GM23338 (cell line): Measurements from ENCODE around the gene MAPK4. TPM values are rescaled to one million over a fixed set of nuclear protein-coding genes. Genes with fewer than 3 reads are reported as not detected.

ENCODE experiments used
- ATAC-seq: fragments of 200-7000 bp; cut with Tn5 transposase; 3 replicates; pipeline ENCODE4 v1.9.1; 2020
- DNase-seq: peaks from one replicate; pipeline ENCODE4 v3.0.0-alpha.2; 2015; ENCODE audit warnings: low spot score
- H2AFZ ChIP-seq: fragments of 200-600 bp; sonication (generic); 2 replicates; pipeline ENCODE4 v1.8.0; 2016; ENCODE audit warnings: antibody characterized with exemption, mild to moderate bottlenecking, moderate library complexity
- H3F3A ChIP-seq: fragments of 200-600 bp; sonication (generic); replicated peaks from 2 replicates; pipeline ENCODE4 v1.8.0; 2017; ENCODE audit warnings: antibody characterized with exemption, mixed run types, low read depth
- H3K27ac ChIP-seq: fragments of 200-600 bp; sonication (generic); 2 replicates; pipeline ENCODE4 v1.6.1; 2016; ENCODE audit warnings: low read depth
- H3K27me3 ChIP-seq: fragments of 200-600 bp; sonication (generic); 2 replicates; pipeline ENCODE4 v1.8.0; 2016; ENCODE audit warnings: mild to moderate bottlenecking, mixed run types, moderate library complexity; ENCODE audit not compliant: insufficient read depth
- H3K36me3 ChIP-seq: fragments of 200-600 bp; sonication (generic); 2 replicates; pipeline ENCODE4 v1.8.0; 2016; ENCODE audit warnings: mild to moderate bottlenecking; ENCODE audit not compliant: insufficient read depth
- H3K4me1 ChIP-seq: fragments of 200-600 bp; sonication (generic); 2 replicates; pipeline ENCODE4 v1.8.0; 2016; ENCODE audit warnings: mild to moderate bottlenecking, moderate library complexity; ENCODE audit not compliant: insufficient read depth
- H3K4me2 ChIP-seq: fragments of 200-600 bp; sonication (generic); 2 replicates; pipeline ENCODE4 v1.7.1; 2017; ENCODE audit warnings: mixed run types
- H3K4me3 ChIP-seq: fragments of 200-600 bp; sonication (generic); 2 replicates; pipeline ENCODE4 v1.6.1; 2016; ENCODE audit warnings: mixed run types
- H3K79me2 ChIP-seq: fragments of 200-600 bp; sonication (generic); replicated peaks from 2 replicates; pipeline ENCODE4 v1.8.0; 2017; ENCODE audit warnings: mild to moderate bottlenecking; ENCODE audit not compliant: insufficient read depth
- H3K9me2 ChIP-seq: fragments of 200-600 bp; sonication (generic); 2 replicates; pipeline ENCODE4 v1.8.0; 2017; ENCODE audit not compliant: insufficient read depth
- H4K20me1 ChIP-seq: fragments of 200-600 bp; sonication (generic); replicated peaks from 2 replicates; pipeline ENCODE4 v1.8.0; 2017; ENCODE audit warnings: mild to moderate bottlenecking; ENCODE audit not compliant: insufficient read depth
- H3K27ac Mint-ChIP-seq: 2 replicates; pipeline ENCODE4 v1.8.0; 2020; ENCODE audit warnings: inconsistent platforms, mild to moderate bottlenecking, moderate library complexity, mixed read lengths
- H3K27me3 Mint-ChIP-seq: 3 replicates; pipeline ENCODE4 v1.8.0; 2022; ENCODE audit warnings: low read depth, mild to moderate bottlenecking, moderate library complexity, mixed read lengths, inconsistent platforms; ENCODE audit not compliant: insufficient read depth, poor library complexity
- H3K36me3 Mint-ChIP-seq: 3 replicates; pipeline ENCODE4 v1.8.0; 2021; ENCODE audit warnings: low read depth, mild to moderate bottlenecking, inconsistent platforms, moderate library complexity, mixed read lengths
- H3K4me1 Mint-ChIP-seq: 3 replicates; pipeline ENCODE4 v1.8.0; 2020; ENCODE audit warnings: mild to moderate bottlenecking, inconsistent platforms, mixed read lengths
- H3K4me3 Mint-ChIP-seq: 3 replicates; pipeline ENCODE4 v1.8.0; 2021; ENCODE audit warnings: moderate library complexity, mild to moderate bottlenecking, inconsistent platforms, mixed read lengths
- H3K9me3 Mint-ChIP-seq: 3 replicates; pipeline ENCODE4 v1.8.0; 2020; ENCODE audit warnings: moderate library complexity, mild to moderate bottlenecking, inconsistent platforms, mixed read lengths
- CREB1 ChIP-seq: fragments of 250-450 bp; sonication (Bioruptor Pico); IDR thresholded peaks from 2 replicates; pipeline ENCODE4 v1.5.0; 2020; ENCODE audit warnings: low read depth, mild to moderate bottlenecking, moderate library complexity
- JUNB ChIP-seq: IDR thresholded peaks from one replicate; pipeline ENCODE4 v1.6.1; 2016; ENCODE audit warnings: antibody characterized with exemption; ENCODE audit not compliant: unreplicated experiment
- POLR2AphosphoS5 ChIP-seq: IDR thresholded peaks from 2 replicates; pipeline ENCODE4 v1.6.1; 2016; ENCODE audit warnings: antibody characterized with exemption, low read depth
- REST ChIP-seq: IDR thresholded peaks from one replicate; pipeline ENCODE4 v1.6.1; 2018; ENCODE audit warnings: antibody characterized with exemption; ENCODE audit not compliant: unreplicated experiment
- STAT1 ChIP-seq: IDR thresholded peaks from one replicate; pipeline ENCODE4 v1.6.1; 2016; ENCODE audit warnings: antibody characterized with exemption; ENCODE audit not compliant: unreplicated experiment
- polyA plus RNA-seq: library from polyadenylated mRNA; unstranded; fragments of >200 nt; fragmentation: Nextera tagmentation; extraction: Ambion mirVana; gene quantifications from 2 replicates; pipeline ENCODE4 v1.2.1, GENCODE V29; 2016
- total RNA-seq: library from RNA; depleted of rRNA; stranded (reverse); fragments of >200 nt; shearing (Covaris generic); gene quantifications from 2 replicates; pipeline ENCODE4 v1.2.3, GENCODE V29; 2014
- TF ChIP-seq, protein P1 (sequence below): IDR thresholded peaks from 2 replicates; pipeline ENCODE4 v1.6.1; 2016; ENCODE audit warnings: antibody characterized with exemption

The MAPK4 gene
- total and polyA plus RNA-seq, 2 experiments from 2014 or later, result 1.3 to 4.4 TPM

- H3K9me2 ChIP-seq, result no peaks in the 10 kb centered on the region
- no peak overlapping the region for H3K27ac ChIP-seq
- no peak overlapping the region for H3K4me3 ChIP-seq
- H3K36me3 Mint-ChIP-seq, result peaks cover 5% of the 10 kb centered on the region; the same call in 2 of the 3 replicates
- no peaks in the 10 kb centered on the region for H3K79me2 ChIP-seq
- H3K9me3 Mint-ChIP-seq, result peaks cover 7% of the 10 kb centered on the region
- H3K4me3 Mint-ChIP-seq, result no peak overlapping the region
- H4K20me1 ChIP-seq, result no peaks in the 10 kb centered on the region
- DNase-seq (no peak), ATAC-seq (no peak)
- no peak overlapping the region for H3K27ac Mint-ChIP-seq
- no peak overlapping the region for H2AFZ ChIP-seq
- peaks cover 7% of the 10 kb centered on the region for H3K27me3 Mint-ChIP-seq
- no peaks in the 10 kb centered on the region for H3F3A ChIP-seq
- no peaks in the 10 kb centered on the region for H3K27me3 ChIP-seq
- H3K4me1 Mint-ChIP-seq, result peaks cover 5% of the 10 kb centered on the region
- no peaks in the 10 kb centered on the region for H3K36me3 ChIP-seq
- no peak for TF ChIP-seq REST
- peaks cover 5% of the 10 kb centered on the region; the same call in 1 of the 2 replicates for H3K4me1 ChIP-seq
- no peak overlapping the region for H3K4me2 ChIP-seq
Measured at GRCh38 chr18:50717563-50717962, 157.7 kb downstream of the MAPK4 start.

DNA sequence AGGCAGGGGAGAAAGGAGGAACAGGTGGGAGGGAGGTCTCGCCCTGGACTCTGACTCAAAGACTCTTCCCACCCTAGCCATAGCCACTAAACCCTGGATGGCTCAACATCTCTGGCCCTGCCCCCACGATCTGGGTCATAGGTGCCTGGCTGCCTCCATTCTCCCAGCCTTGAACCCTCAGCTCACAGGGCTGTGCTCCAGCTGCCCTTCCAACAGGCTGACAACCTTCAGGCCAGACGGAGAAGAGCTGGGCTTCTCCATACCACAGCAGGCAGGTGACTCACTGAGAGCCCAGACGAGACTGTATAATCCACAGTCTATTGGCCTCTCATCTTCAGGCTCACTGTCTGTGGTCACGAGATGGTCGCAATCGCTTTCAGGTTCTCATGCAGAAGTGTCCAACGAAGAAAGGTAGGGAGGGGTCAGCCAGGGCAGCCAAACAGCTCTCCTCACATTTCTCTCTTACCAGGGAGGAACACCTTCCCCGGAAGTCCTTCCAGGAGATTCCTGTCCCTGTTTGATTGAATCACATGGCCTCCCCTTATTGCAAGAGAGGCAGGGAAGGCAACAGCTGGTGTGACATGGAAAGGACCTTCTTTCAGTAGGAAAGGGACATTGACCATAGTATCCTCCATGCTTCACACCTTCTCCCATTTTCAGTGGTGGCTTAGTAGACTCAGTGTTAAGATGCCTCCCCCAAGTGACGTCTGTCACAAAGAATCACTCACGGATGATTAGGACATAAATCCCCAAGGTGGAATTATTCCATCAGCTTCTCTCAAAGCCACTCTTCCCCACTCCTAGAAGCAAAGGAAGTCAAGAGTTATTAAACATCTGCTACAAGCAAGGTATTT, 159.8 kb downstream of the MAPK4 start:
- Histone ChIP-seq H3K9me2 (no peaks in the 10 kb centered on the region), H3K27ac (no peak overlapping the region), H3K27me3 (no peaks in the 10 kb centered on the region), H3F3A (no peaks in the 10 kb centered on the region), H3K4me1 (no peaks in the 10 kb centered on the region), H3K4me2 (no peak overlapping the region), H3K79me2 (no peaks in the 10 kb centered on the region), H3K4me3 (no peak overlapping the region), H4K20me1 (no peaks in the 10 kb centered on the region), H3K36me3 (no peaks in the 10 kb centered on the region), H2AFZ (no peak overlapping the region)
- DNase-seq (no peak), ATAC-seq (no peak)
- peaks cover 5% of the 10 kb centered on the region; the same call in 2 of the 3 replicates for H3K36me3 Mint-ChIP-seq
- TF ChIP-seq POLR2AphosphoS5 (no peak), JUNB (no peak), STAT1 (no peak), CREB1 (CRISPR knock-in tag) (no peak)
- TF ChIP-seq, protein P1, sequence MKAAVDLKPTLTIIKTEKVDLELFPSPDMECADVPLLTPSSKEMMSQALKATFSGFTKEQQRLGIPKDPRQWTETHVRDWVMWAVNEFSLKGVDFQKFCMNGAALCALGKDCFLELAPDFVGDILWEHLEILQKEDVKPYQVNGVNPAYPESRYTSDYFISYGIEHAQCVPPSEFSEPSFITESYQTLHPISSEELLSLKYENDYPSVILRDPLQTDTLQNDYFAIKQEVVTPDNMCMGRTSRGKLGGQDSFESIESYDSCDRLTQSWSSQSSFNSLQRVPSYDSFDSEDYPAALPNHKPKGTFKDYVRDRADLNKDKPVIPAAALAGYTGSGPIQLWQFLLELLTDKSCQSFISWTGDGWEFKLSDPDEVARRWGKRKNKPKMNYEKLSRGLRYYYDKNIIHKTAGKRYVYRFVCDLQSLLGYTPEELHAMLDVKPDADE, result no peak
- H3K27me3 Mint-ChIP-seq, result peaks cover 8% of the 10 kb centered on the region
- no peak overlapping the region for H3K27ac Mint-ChIP-seq
- peaks cover 9% of the 10 kb centered on the region for H3K9me3 Mint-ChIP-seq
- no peak overlapping the region for H3K4me3 Mint-ChIP-seq
- H3K4me1 Mint-ChIP-seq, result no peaks in the 10 kb centered on the region; the same call in 2 of the 3 replicates
